ENCODE data around the gene MUS81. TPM values are rescaled to one million over a fixed set of nuclear protein-coding genes. Genes with fewer than 3 reads are reported as not detected.

MUS81 gene
- total RNA-seq, 1 donor from 2014 or later, result 68.5 TPM

DNA sequence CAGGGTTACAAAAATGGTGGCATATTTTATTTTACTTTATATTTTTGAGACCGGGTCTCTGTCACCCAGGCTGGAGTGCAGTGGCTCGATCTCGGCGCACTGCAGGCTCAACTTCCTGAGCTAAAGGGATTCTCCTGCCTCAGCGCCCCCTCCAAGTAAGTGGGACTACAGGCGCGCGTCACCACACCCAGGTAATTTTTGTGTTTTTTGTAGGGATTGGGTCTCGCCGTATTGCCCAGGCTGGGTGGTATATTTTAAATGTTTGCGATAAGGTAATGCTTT lies 40.6 kb downstream of the MUS81 start:
- TF ChIP-seq, protein P1, sequence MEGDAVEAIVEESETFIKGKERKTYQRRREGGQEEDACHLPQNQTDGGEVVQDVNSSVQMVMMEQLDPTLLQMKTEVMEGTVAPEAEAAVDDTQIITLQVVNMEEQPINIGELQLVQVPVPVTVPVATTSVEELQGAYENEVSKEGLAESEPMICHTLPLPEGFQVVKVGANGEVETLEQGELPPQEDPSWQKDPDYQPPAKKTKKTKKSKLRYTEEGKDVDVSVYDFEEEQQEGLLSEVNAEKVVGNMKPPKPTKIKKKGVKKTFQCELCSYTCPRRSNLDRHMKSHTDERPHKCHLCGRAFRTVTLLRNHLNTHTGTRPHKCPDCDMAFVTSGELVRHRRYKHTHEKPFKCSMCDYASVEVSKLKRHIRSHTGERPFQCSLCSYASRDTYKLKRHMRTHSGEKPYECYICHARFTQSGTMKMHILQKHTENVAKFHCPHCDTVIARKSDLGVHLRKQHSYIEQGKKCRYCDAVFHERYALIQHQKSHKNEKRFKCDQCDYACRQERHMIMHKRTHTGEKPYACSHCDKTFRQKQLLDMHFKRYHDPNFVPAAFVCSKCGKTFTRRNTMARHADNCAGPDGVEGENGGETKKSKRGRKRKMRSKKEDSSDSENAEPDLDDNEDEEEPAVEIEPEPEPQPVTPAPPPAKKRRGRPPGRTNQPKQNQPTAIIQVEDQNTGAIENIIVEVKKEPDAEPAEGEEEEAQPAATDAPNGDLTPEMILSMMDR (IDR thresholded peaks at IDR 0.05), result no peak
- Mint-ChIP-seq H3K4me1 (ENCODE audit: unreplicated experiment) (peaks cover 57% of the 10 kb centered on the region), H3K27me3 (ENCODE audit: unreplicated experiment) (no peaks in the 10 kb centered on the region), H3K36me3 (ENCODE audit: unreplicated experiment) (no peaks in the 10 kb centered on the region), H3K9me3 (ENCODE audit: unreplicated experiment) (no peaks in the 10 kb centered on the region), H3K27ac (ENCODE audit: unreplicated experiment) (peak overlapping the region; percentile 90), H3K4me3 (ENCODE audit: unreplicated experiment) (peak overlapping the region; percentile 60)
- no peak for DNase-seq (ENCODE audit: extremely low spot score, unreplicated experiment)

DNA sequence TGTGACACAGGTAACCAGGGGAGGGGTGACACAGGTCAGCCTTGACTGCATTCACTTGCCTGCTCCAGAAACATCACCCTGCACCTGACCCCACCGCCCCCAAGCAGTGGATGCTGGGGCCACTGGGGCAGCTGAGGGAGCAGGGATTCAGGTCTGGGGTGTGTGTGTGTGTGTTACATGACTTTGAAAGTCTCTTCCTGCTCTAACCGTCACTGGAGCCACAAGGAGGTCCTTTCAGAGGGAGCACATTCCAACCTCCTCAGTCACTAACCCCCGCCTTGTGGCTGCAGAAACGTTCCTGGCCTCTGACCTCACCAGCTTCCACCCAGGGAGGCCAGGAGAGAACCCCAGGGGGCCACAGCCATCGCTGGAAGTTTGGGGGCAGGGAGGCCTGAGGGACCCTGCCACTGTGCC lies 42.8 kb downstream of the MUS81 start:
- peak; percentile 81 for DNase-seq (ENCODE audit: extremely low spot score, unreplicated experiment)
- Mint-ChIP-seq H3K27ac (ENCODE audit: unreplicated experiment) (peak overlapping the region; percentile 90), H3K27me3 (ENCODE audit: unreplicated experiment) (no peaks in the 10 kb centered on the region), H3K4me3 (ENCODE audit: unreplicated experiment) (no peak overlapping the region), H3K4me1 (ENCODE audit: unreplicated experiment) (peaks cover 52% of the 10 kb centered on the region), H3K9me3 (ENCODE audit: unreplicated experiment) (no peaks in the 10 kb centered on the region), H3K36me3 (ENCODE audit: unreplicated experiment) (no peaks in the 10 kb centered on the region)
- TF ChIP-seq, protein P1 (IDR thresholded peaks at IDR 0.05), result no peak

DNA sequence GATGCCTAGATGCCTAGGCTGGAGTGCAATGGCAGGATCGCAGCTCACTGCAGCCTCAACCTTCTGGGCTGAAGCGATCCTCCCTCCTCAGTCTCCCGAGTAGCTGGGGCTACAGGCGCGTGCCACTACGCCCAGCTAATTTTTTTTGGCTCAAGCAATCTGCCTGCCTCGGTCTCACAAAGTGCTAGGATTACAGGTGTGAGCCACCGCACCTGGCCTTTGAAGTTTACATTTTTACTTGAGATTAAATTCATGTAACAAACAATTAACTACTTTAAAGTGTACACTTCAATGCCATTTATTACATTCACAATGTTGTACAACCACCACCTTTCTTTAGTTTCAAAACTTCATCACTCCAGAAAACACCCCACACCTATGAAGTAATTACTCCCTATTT lies 43.5 kb downstream of the MUS81 start:
- no peaks in the 10 kb centered on the region for H3K9me3 Mint-ChIP-seq (ENCODE audit: unreplicated experiment)

DNA sequence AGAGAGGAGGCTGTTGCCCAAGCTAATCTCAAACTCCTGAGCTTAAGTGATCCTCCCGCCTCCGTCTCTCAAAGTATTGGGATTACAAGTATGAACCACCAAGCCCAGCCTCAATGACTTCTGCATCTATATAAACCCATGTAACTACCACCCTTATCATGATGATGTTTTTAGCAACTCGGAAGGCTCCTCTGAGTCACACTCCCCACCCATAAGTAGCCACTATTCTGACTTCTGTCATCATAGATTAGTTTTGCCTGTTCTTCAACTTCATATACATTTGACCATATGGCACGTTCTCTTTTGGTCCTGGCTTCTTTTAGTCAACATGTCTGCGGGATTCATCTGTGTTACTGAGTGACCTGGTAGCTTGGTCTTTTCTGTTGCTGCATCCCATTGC lies 46.4 kb downstream of the MUS81 start:
- DNase-seq (ENCODE audit: extremely low spot score, unreplicated experiment), result no peak
- TF ChIP-seq, protein P1 (IDR thresholded peaks at IDR 0.05), result no peak
- Mint-ChIP-seq H3K4me1 (ENCODE audit: unreplicated experiment) (peaks cover 54% of the 10 kb centered on the region), H3K36me3 (ENCODE audit: unreplicated experiment) (no peaks in the 10 kb centered on the region), H3K27ac (ENCODE audit: unreplicated experiment) (no peak overlapping the region), H3K9me3 (ENCODE audit: unreplicated experiment) (no peaks in the 10 kb centered on the region), H3K27me3 (ENCODE audit: unreplicated experiment) (no peaks in the 10 kb centered on the region), H3K4me3 (ENCODE audit: unreplicated experiment) (no peak overlapping the region)

More for the DNA sequence above, 43.5 kb downstream of the MUS81 start:
- Mint-ChIP-seq H3K36me3 (ENCODE audit: unreplicated experiment) (no peaks in the 10 kb centered on the region), H3K27me3 (ENCODE audit: unreplicated experiment) (no peaks in the 10 kb centered on the region), H3K27ac (ENCODE audit: unreplicated experiment) (peak overlapping the region; percentile 90), H3K4me3 (ENCODE audit: unreplicated experiment) (no peak overlapping the region), H3K4me1 (ENCODE audit: unreplicated experiment) (peaks cover 47% of the 10 kb centered on the region)
- DNase-seq (ENCODE audit: extremely low spot score, unreplicated experiment), result no peak
- TF ChIP-seq, protein P1 (IDR thresholded peaks at IDR 0.05), result no peak

DNA sequence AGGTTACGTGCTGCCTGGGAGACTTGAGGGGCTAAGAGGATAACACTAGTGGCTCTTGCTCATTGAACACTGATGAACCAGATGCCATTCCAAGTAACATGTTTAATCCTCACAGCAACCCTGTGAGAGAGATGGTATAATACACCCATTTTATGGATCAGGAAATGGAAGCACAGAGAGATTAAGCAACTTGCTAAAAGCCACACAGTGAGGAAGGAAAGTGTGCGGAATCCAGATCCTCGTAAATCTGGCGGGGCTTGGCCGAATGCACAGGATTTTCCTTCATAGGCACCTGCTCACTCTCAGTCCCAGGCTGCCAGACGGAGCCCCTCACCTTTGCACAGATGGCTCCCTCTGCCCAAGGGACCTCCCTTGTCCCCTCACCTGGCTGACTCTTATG lies 47.6 kb downstream of the MUS81 start:
- TF ChIP-seq, protein P1 (IDR thresholded peaks at IDR 0.05), result no peak
- Mint-ChIP-seq H3K27me3 (ENCODE audit: unreplicated experiment) (no peaks in the 10 kb centered on the region), H3K9me3 (ENCODE audit: unreplicated experiment) (no peaks in the 10 kb centered on the region), H3K36me3 (ENCODE audit: unreplicated experiment) (no peaks in the 10 kb centered on the region), H3K27ac (ENCODE audit: unreplicated experiment) (no peak overlapping the region), H3K4me3 (ENCODE audit: unreplicated experiment) (no peak overlapping the region), H3K4me1 (ENCODE audit: unreplicated experiment) (peaks cover 54% of the 10 kb centered on the region)
- DNase-seq (ENCODE audit: extremely low spot score, unreplicated experiment), result no peak

Measured in osteocyte (in vitro differentiated cells).